Trophoblast cell (in vitro differentiated cells and primary cell): ENCODE results near the gene IGFBPL1.

Source experiments
- DNase-seq, 2 donors: peaks; one replicate each; pipeline ENCODE4 v3.0.0-alpha.2; 2016
- H2AFZ ChIP-seq: 2 replicates; pipeline ENCODE4 v1.6.1; 2013; ENCODE audit warnings: low read length, moderate library complexity, mild to moderate bottlenecking; ENCODE audit not compliant: insufficient read depth, poor library complexity
- H2AK5ac ChIP-seq: 2 replicates; pipeline ENCODE4 v1.6.1; 2013; ENCODE audit warnings: mild to moderate bottlenecking, low read length
- H2BK120ac ChIP-seq: 2 replicates; pipeline ENCODE4 v1.6.1; 2013; ENCODE audit warnings: low read length, mild to moderate bottlenecking, moderate library complexity; ENCODE audit not compliant: insufficient read depth, poor library complexity
- H2BK12ac ChIP-seq: 2 replicates; pipeline ENCODE4 v1.6.1; 2013; ENCODE audit warnings: mild to moderate bottlenecking, low read length, moderate library complexity
- H2BK5ac ChIP-seq: 2 replicates; pipeline ENCODE4 v1.6.1; 2013; ENCODE audit warnings: low read length, low read depth, moderate library complexity, mild to moderate bottlenecking; ENCODE audit not compliant: poor library complexity
- H3K14ac ChIP-seq: 2 replicates; pipeline ENCODE4 v1.6.1; 2013; ENCODE audit warnings: mild to moderate bottlenecking, low read length
- H3K18ac ChIP-seq: 2 replicates; pipeline ENCODE4 v1.6.1; 2013; ENCODE audit warnings: mild to moderate bottlenecking, low read length
- H3K23ac ChIP-seq: 2 replicates; pipeline ENCODE4 v1.6.1; 2013; ENCODE audit warnings: low read length
- H3K27ac ChIP-seq: 2 replicates; pipeline ENCODE4 v1.5.1; 2013; ENCODE audit warnings: low read depth, mild to moderate bottlenecking, inconsistent platforms, low read length, moderate library complexity
- H3K27me3 ChIP-seq: 2 replicates; pipeline ENCODE4 v1.6.1; 2013; ENCODE audit warnings: inconsistent platforms, mild to moderate bottlenecking, low read length, moderate library complexity; ENCODE audit not compliant: insufficient read depth
- H3K36me3 ChIP-seq, 2 experiments: 1 replicate in 1 of 2; 2 replicates in 1 of 2; pipeline ENCODE4 v1.6.1; 2013; ENCODE audit warnings: low read length in 2 of 2, mild to moderate bottlenecking in 2 of 2, moderate library complexity in 1 of 2; ENCODE audit not compliant: insufficient read depth in 2 of 2, control insufficient read depth in 1 of 2
- H3K4ac ChIP-seq: 2 replicates; pipeline ENCODE4 v1.6.1; 2013; ENCODE audit warnings: low read depth, mild to moderate bottlenecking, low read length, moderate library complexity
- H3K4me1 ChIP-seq, 2 experiments: 1 replicate in 1 of 2; 2 replicates in 1 of 2; pipeline ENCODE4 v1.6.1; 2013; ENCODE audit warnings: low read length in 2 of 2, mild to moderate bottlenecking in 2 of 2, moderate library complexity in 1 of 2; ENCODE audit not compliant: insufficient read depth in 2 of 2, control insufficient read depth in 1 of 2
- H3K4me2 ChIP-seq: 2 replicates; pipeline ENCODE4 v1.6.1; 2013; ENCODE audit warnings: inconsistent platforms, mild to moderate bottlenecking, low read length, moderate library complexity
- H3K4me3 ChIP-seq: 2 replicates; pipeline ENCODE4 v1.5.1; 2013; ENCODE audit warnings: mild to moderate bottlenecking, low read depth, low read length, inconsistent platforms
- H3K79me1 ChIP-seq: one replicate; pipeline ENCODE4 v1.6.1; 2013; ENCODE audit warnings: low read length
- H3K79me2 ChIP-seq: 2 replicates; pipeline ENCODE4 v1.6.1; 2013; ENCODE audit warnings: low read length, mild to moderate bottlenecking; ENCODE audit not compliant: control insufficient read depth, insufficient read depth, poor library complexity
- H3K9ac ChIP-seq: 2 replicates; pipeline ENCODE4 v1.6.1; 2013; ENCODE audit warnings: mild to moderate bottlenecking, low read length
- H3K9me3 ChIP-seq: 2 replicates; pipeline ENCODE4 v1.6.1; 2013; ENCODE audit warnings: low read depth, mild to moderate bottlenecking, control low read depth, inconsistent platforms, low read length; ENCODE audit not compliant: insufficient read depth
- H4K12ac ChIP-seq: 2 replicates; pipeline ENCODE4 v1.6.1; 2013; ENCODE audit warnings: low read depth, mild to moderate bottlenecking, low read length, moderate library complexity
- H4K8ac ChIP-seq: 2 replicates; pipeline ENCODE4 v1.6.1; 2013; ENCODE audit warnings: low read depth, mild to moderate bottlenecking, low read length, moderate library complexity
- H4K91ac ChIP-seq: one replicate; pipeline ENCODE4 v1.6.1; 2013; ENCODE audit warnings: low read depth, mild to moderate bottlenecking, low read length, moderate library complexity
- WGBS: extraction: QIAGEN DNeasy Blood & Tissue Kit; methylation state at CpG from one replicate; pipeline ENCODE4 v1.1.7; 2013; ENCODE audit warnings: missing lambda C conversion rate; ENCODE audit not compliant: insufficient read length, insufficient coverage; ENCODE audit errors: extremely low coverage; 5-methylcytosine and 5-hydroxymethylcytosine counted together

Gene IGFBPL1

DNA sequence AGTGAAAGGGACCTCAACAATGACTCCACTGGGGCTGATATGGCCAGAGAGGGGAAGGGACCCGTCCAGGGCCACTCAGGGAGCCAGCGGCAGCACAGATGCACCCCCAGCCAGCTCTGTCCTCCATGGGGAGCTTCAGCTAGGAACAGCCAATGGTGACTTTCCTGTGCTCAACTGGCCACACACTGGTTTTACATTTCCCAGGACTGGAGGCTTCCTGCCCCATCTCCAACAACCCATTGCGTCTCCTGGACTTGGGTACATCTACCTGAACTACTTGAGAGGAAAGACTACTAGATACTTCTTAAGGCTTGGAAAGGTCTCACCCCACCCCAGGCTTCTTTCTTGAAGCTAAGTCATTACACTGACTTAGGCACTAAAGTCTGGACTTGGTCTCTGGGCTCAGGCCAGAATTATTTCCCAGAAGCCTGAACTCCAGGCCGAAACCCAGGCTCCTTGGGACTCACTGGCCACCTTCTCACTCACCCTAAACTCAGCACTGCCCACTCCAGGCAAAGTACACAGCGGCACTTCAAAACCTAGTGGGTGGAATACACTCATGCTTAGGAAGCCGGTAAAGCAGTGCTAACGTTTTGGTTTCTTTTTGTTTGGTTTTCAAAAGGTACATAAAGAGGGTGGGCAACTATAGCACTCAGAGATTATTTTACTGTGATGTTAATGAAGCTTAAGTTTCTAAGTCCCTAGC, 1.5 kb downstream of the IGFBPL1 start:
- peak overlapping the region; percentile 87 for H2BK12ac ChIP-seq
- H2AK5ac ChIP-seq, result peak overlapping the region; percentile 40
- H3K36me3 ChIP-seq, result no peaks in the 10 kb centered on the region
- H3K18ac ChIP-seq, result no peak overlapping the region
- no peak overlapping the region for H4K12ac ChIP-seq
- peaks cover 8 to 28% of the 10 kb centered on the region in 2 experiments for H3K4me1 ChIP-seq
- H3K4me3 ChIP-seq, result no peak overlapping the region
- peaks cover 3% of the 10 kb centered on the region for H3K9me3 ChIP-seq
- H3K14ac ChIP-seq, result peak overlapping the region; percentile 57
- no CpG with 5 or more reads among the region's 7 CpGs for WGBS
- H4K8ac ChIP-seq, result peak overlapping the region; percentile 49
- peak overlapping the region; percentile 52 for H4K91ac ChIP-seq
- H3K27me3 ChIP-seq, result peaks cover 5% of the 10 kb centered on the region
- H2BK120ac ChIP-seq, result peak overlapping the region; percentile 57
- H3K9ac ChIP-seq, result no peak overlapping the region
- H3K27ac ChIP-seq, result peak overlapping the region; percentile 4
- no peak for DNase-seq
- H3K4ac ChIP-seq, result peak overlapping the region; percentile 17
- peaks cover 2% of the 10 kb centered on the region for H3K79me2 ChIP-seq
- H2BK5ac ChIP-seq, result peak overlapping the region; percentile 18
- peaks cover 6% of the 10 kb centered on the region for H3K79me1 ChIP-seq
- H3K23ac ChIP-seq, result no peak overlapping the region
- no peak overlapping the region for H3K4me2 ChIP-seq
- no peak overlapping the region for H2AFZ ChIP-seq

DNA sequence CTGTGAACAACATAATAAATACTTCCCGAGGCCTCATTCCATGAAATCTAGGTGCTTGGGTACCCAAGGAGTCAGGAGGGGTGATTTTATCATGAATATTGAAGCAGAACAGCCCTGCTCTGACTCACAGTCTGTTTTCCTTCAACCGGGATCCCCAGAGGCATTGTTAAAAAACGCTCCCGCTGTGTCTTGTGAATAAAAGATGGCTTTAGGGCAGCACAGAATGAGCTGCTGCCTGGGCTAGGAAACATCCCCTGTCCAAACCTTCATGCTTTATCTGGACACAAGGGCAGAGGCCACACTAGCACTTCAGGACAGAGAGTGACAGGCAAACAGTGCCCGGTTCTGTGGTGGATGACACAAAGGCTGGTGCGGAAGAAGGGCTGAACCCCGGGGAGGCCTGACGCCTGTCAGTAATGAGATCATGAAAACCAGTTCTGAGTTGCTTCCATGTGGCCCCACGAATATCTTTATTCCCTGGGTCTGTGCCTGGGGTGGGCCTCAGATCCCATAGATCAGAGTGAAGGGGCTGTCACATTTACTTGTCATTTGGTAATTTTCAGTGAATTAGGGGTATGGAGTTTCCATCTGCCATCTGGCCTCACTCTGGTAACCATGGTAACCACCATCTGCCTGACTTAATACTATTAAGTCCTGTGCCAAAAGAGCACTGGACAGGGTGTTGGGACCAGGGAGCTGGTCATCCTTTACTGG, 2.6 kb downstream of the IGFBPL1 start:
- H3K9me3 ChIP-seq, result peaks cover 3% of the 10 kb centered on the region
- H2BK12ac ChIP-seq, result no peak overlapping the region
- no peak overlapping the region for H3K14ac ChIP-seq
- peak in 1 of 2 donors; percentile 13 for DNase-seq
- no peak overlapping the region for H4K12ac ChIP-seq
- H3K4me1 ChIP-seq, result peaks cover 8 to 28% of the 10 kb centered on the region in 2 experiments
- H2AFZ ChIP-seq, result no peak overlapping the region
- no peak overlapping the region for H2AK5ac ChIP-seq
- peaks cover 5% of the 10 kb centered on the region for H3K27me3 ChIP-seq
- H4K91ac ChIP-seq, result no peak overlapping the region
- H3K23ac ChIP-seq, result no peak overlapping the region
- no peak overlapping the region for H3K9ac ChIP-seq
- H4K8ac ChIP-seq, result no peak overlapping the region
- H3K79me2 ChIP-seq, result peaks cover 2% of the 10 kb centered on the region
- H3K4me2 ChIP-seq, result peak overlapping the region; percentile 30
- H3K36me3 ChIP-seq, result no peaks in the 10 kb centered on the region
- no peak overlapping the region for H3K18ac ChIP-seq
- H3K27ac ChIP-seq, result peak overlapping the region; percentile 57
- WGBS, result no CpG with 5 or more reads among the region's 9 CpGs
- H3K4ac ChIP-seq, result no peak overlapping the region
- H2BK5ac ChIP-seq, result peak overlapping the region; percentile 36
- H3K79me1 ChIP-seq, result peaks cover 6% of the 10 kb centered on the region
- H3K4me3 ChIP-seq, result no peak overlapping the region
- H2BK120ac ChIP-seq, result no peak overlapping the region

DNA sequence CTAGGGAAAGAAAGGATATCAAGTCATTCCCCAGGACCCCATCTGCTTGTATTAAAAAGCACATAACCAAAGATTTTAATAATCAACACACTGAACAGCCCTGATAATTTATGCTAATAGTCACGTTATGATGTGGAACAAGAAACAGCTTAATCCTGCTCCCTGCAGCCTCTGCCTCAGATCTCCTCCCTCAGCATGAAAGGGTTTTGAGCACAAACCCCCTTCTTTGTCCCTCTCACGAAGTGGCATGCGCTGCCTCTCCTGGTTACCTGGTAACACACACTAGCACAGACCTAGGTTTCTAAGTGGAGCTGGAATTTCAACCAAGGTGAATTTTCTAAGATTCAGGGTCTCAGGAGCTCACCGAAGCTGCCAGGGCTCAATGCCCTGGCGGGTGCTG, 5.1 kb downstream of the IGFBPL1 start:
- Histone ChIP-seq H3K27ac (no peak overlapping the region), H2BK5ac (no peak overlapping the region), H3K4ac (no peak overlapping the region), H4K91ac (no peak overlapping the region), H3K4me3 (no peak overlapping the region), H3K79me2 (peaks cover 2% of the 10 kb centered on the region), H4K12ac (no peak overlapping the region), H2AK5ac (no peak overlapping the region), H3K9ac (no peak overlapping the region), H2BK12ac (no peak overlapping the region), H3K23ac (no peak overlapping the region), H3K14ac (no peak overlapping the region), H4K8ac (no peak overlapping the region), H2AFZ (no peak overlapping the region), H2BK120ac (no peak overlapping the region), H3K4me2 (no peak overlapping the region), H3K18ac (no peak overlapping the region), H3K79me1 (peaks cover 5% of the 10 kb centered on the region), H3K36me3 (no peaks in the 10 kb centered on the region), H3K27me3 (peaks cover 5% of the 10 kb centered on the region), H3K4me1 (peaks cover 8 to 25% of the 10 kb centered on the region in 2 experiments), H3K9me3 (no peaks in the 10 kb centered on the region)
- DNase-seq, result no peak
- no CpG with 5 or more reads among the region's 5 CpGs for WGBS

DNA sequence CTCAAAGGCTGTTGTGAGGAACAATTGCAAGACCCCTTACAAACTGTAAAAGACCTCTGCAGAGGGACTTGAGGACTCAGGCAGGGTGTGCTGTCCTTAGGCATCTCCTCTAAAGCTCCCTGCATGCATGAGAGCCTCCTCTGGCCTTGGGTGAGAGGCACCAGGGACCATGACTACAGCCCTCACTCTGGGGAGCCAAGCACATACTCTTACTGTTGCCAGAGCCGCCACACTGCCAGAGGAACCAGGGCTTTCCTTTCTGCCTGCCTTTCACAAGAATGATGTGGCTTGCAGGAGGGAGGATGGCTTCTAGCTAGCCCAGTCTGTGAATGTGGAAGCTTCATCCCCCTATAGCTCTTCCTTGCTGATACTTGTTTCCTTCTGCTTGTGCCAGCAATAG, 5.9 kb downstream of the IGFBPL1 start:
- Histone ChIP-seq H3K4me2 (no peak overlapping the region), H3K27me3 (no peaks in the 10 kb centered on the region), H3K79me2 (no peaks in the 10 kb centered on the region), H3K23ac (no peak overlapping the region), H2BK5ac (no peak overlapping the region), H4K8ac (no peak overlapping the region), H3K79me1 (peaks cover 4% of the 10 kb centered on the region), H3K9me3 (no peaks in the 10 kb centered on the region), H2AK5ac (no peak overlapping the region), H3K27ac (no peak overlapping the region), H3K4ac (no peak overlapping the region), H2AFZ (no peak overlapping the region), H3K18ac (no peak overlapping the region), H4K12ac (no peak overlapping the region), H3K4me1 (peaks cover 8 to 17% of the 10 kb centered on the region in 2 experiments), H3K9ac (no peak overlapping the region), H3K36me3 (no peaks in the 10 kb centered on the region), H3K14ac (no peak overlapping the region), H2BK120ac (no peak overlapping the region), H3K4me3 (no peak overlapping the region), H2BK12ac (no peak overlapping the region), H4K91ac (no peak overlapping the region)
- WGBS, result no CpG with 5 or more reads among the region's 1 CpG
- DNase-seq, result no peak
